DOHH2 (cell line): ENCODE measurements around the gene NAA25.

Experiments
- H3F3A ChIP-seq: fragments of 200-600 bp; sonication (generic), shearing (Covaris generic); 2 replicates; pipeline ENCODE4 v1.6.0; 2016; ENCODE audit warnings: antibody characterized with exemption, mild to moderate bottlenecking; ENCODE audit not compliant: control insufficient read depth, insufficient read depth
- H3K27ac ChIP-seq: fragments of 200-600 bp; sonication (generic); 2 replicates; pipeline ENCODE4 v1.5.1; 2014; ENCODE audit warnings: low read depth, mild to moderate bottlenecking, low read length, moderate library complexity
- H3K27me3 ChIP-seq: fragments of 200-600 bp; sonication (generic); 2 replicates; pipeline ENCODE4 v1.6.1; 2014; ENCODE audit warnings: mild to moderate bottlenecking, low read length, mixed read lengths; ENCODE audit not compliant: control insufficient read depth
- H3K36me3 ChIP-seq: fragments of 200-600 bp; sonication (generic); 2 replicates; pipeline ENCODE4 v1.6.1; 2014; ENCODE audit warnings: mild to moderate bottlenecking, low read length, moderate library complexity, mixed read lengths; ENCODE audit not compliant: control insufficient read depth
- H3K4me1 ChIP-seq: fragments of 200-600 bp; sonication (generic); 2 replicates; pipeline ENCODE4 v1.6.1; 2014; ENCODE audit warnings: mild to moderate bottlenecking, low read length, mixed read lengths; ENCODE audit not compliant: control insufficient read depth
- H3K4me2 ChIP-seq: fragments of 200-600 bp; sonication (generic); 2 replicates; pipeline ENCODE4 v1.6.0; 2014; ENCODE audit warnings: mild to moderate bottlenecking, low read length, moderate library complexity
- H3K4me3 ChIP-seq: fragments of 200-600 bp; sonication (generic); 2 replicates; pipeline ENCODE4 v1.5.1; 2014; ENCODE audit warnings: mild to moderate bottlenecking, low read length, mixed read lengths
- H3K79me2 ChIP-seq: fragments of 200-600 bp; sonication (generic); 2 replicates; pipeline ENCODE4 v1.6.1; 2014; ENCODE audit warnings: mild to moderate bottlenecking, low read length, mixed read lengths; ENCODE audit not compliant: control insufficient read depth
- H3K9me2 ChIP-seq: fragments of 200-600 bp; sonication (generic); replicated peaks from 2 replicates; pipeline ENCODE4 v1.6.1; 2014; ENCODE audit warnings: mild to moderate bottlenecking, low read length, mixed read lengths; ENCODE audit not compliant: control insufficient read depth
- H3K9me3 ChIP-seq: fragments of 200-600 bp; sonication (generic); 2 replicates; pipeline ENCODE4 v1.6.1; 2014; ENCODE audit warnings: antibody characterized with exemption, low read length, mixed read lengths; ENCODE audit not compliant: control insufficient read depth, insufficient read depth
- H4K20me1 ChIP-seq: fragments of 200-600 bp; sonication (generic); 2 replicates; pipeline ENCODE4 v1.6.0; 2014; ENCODE audit warnings: low read depth, mild to moderate bottlenecking, antibody characterized with exemption, low read length, moderate library complexity; ENCODE audit not compliant: control insufficient read depth, insufficient read depth
- EZH2phosphoT487 ChIP-seq: fragments of 200-600 bp; sonication (generic); IDR thresholded peaks from 2 replicates; pipeline ENCODE4 v1.6.1; 2017; ENCODE audit warnings: borderline replicate concordance, mild to moderate bottlenecking, antibody characterized with exemption, low read length, moderate library complexity, mixed read lengths
- TF ChIP-seq, protein P1 (sequence below): fragments of 200-600 bp; sonication (generic); IDR thresholded peaks from one replicate; pipeline ENCODE4 v1.5.1; 2014; ENCODE audit warnings: antibody characterized with exemption, mild to moderate bottlenecking, low read depth, low read length; ENCODE audit not compliant: poor library complexity, severe bottlenecking

The NAA25 gene

GRCh38 chr12:112087851-112088250, 20.7 kb downstream of the NAA25 start:
- Histone ChIP-seq H3F3A (peaks cover 6% of the 10 kb centered on the region), H4K20me1 (no peaks in the 10 kb centered on the region), H3K9me2 (no peaks in the 10 kb centered on the region), H3K4me1 (0 out of 2 replicates have a peak, but pooled peaks cover 4% of the 10 kb centered on the region), H3K79me2 (peaks cover 75% of the 10 kb centered on the region), H3K9me3 (no peaks in the 10 kb centered on the region), H3K27ac (no peak overlapping the region), H3K4me3 (no peak overlapping the region), H3K27me3 (no peaks in the 10 kb centered on the region), H3K36me3 (peaks cover 79% of the 10 kb centered on the region), H3K4me2 (no peak overlapping the region)
- TF ChIP-seq, protein P1, sequence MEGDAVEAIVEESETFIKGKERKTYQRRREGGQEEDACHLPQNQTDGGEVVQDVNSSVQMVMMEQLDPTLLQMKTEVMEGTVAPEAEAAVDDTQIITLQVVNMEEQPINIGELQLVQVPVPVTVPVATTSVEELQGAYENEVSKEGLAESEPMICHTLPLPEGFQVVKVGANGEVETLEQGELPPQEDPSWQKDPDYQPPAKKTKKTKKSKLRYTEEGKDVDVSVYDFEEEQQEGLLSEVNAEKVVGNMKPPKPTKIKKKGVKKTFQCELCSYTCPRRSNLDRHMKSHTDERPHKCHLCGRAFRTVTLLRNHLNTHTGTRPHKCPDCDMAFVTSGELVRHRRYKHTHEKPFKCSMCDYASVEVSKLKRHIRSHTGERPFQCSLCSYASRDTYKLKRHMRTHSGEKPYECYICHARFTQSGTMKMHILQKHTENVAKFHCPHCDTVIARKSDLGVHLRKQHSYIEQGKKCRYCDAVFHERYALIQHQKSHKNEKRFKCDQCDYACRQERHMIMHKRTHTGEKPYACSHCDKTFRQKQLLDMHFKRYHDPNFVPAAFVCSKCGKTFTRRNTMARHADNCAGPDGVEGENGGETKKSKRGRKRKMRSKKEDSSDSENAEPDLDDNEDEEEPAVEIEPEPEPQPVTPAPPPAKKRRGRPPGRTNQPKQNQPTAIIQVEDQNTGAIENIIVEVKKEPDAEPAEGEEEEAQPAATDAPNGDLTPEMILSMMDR = no peak
- TF ChIP-seq EZH2phosphoT487 = no peak

GRCh38 chr12:112087055-112087850, 21.3 kb downstream of the NAA25 start:
- H3F3A ChIP-seq = peaks cover 6% of the 10 kb centered on the region
- H3K27me3 ChIP-seq = no peaks in the 10 kb centered on the region
- no peak overlapping the region for H3K4me2 ChIP-seq
- H3K4me3 ChIP-seq = no peak overlapping the region
- TF ChIP-seq, protein P1 = no peak
- TF ChIP-seq EZH2phosphoT487 = no peak
- no peak overlapping the region for H3K27ac ChIP-seq
- H4K20me1 ChIP-seq = no peaks in the 10 kb centered on the region
- H3K4me1 ChIP-seq = 0 out of 2 replicates have a peak, but pooled peaks cover 4% of the 10 kb centered on the region
- no peaks in the 10 kb centered on the region for H3K9me2 ChIP-seq
- peaks cover 76% of the 10 kb centered on the region for H3K36me3 ChIP-seq
- no peaks in the 10 kb centered on the region for H3K9me3 ChIP-seq
- H3K79me2 ChIP-seq = peaks cover 72% of the 10 kb centered on the region

DNA sequence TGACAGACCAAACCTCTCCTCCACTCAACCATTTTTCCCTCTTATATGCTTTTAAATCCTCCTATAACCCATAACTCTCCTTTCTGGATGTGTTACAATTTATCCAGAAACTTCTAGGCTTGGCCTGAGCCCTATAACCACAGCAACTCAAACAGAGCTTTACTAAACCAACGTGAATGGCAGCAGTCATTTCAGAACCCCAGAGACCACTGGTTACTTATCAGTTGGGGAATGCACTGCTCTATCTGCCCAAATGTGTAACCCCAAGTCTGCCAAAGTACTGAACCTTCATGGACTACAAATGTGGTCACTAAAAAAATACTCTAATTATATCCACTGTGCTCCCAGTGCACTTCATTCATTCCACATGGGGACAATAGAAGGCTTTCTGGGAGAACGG, 42.0 kb downstream of the NAA25 start:
- Histone ChIP-seq H3K27me3 (no peaks in the 10 kb centered on the region), H3K9me3 (no peaks in the 10 kb centered on the region), H4K20me1 (no peaks in the 10 kb centered on the region), H3K4me3 (no peak overlapping the region), H3K36me3 (peaks cover 78% of the 10 kb centered on the region), H3K4me1 (no peaks in the 10 kb centered on the region), H3K27ac (no peak overlapping the region), H3K9me2 (no peaks in the 10 kb centered on the region), H3K79me2 (no peaks in the 10 kb centered on the region), H3K4me2 (no peak overlapping the region), H3F3A (peaks cover 2% of the 10 kb centered on the region; the same call in 1 of the 2 replicates)
- TF ChIP-seq, protein P1 = no peak
- TF ChIP-seq EZH2phosphoT487 = no peak
